ENCODE results near the gene PAGE2B.
A peak's percentile ranks its signal among the peaks of the same experiment; 100 is the strongest.
"Not testable (repeated sequence)": the region's sequence is repeated elsewhere in the genome, so short reads cannot be mapped to it uniquely, and the experiment has no call there.

The PAGE2B gene

GRCh38 chrX:55074851-55075467 lies at the start of gene PAGE2B:
Gene PAGE2B, plus strand, starts transcription at chrX:55075030. Its CDS starts 1,012 bp downstream, at chrX:55076042.
- FAIRE-seq: no peak

- FAIRE-seq: no peak
These were observed 48.7 kb upstream of the PAGE2B start for GRCh38 chrX:55026143-55026542.

- no peak for FAIRE-seq
These were observed 48.0 kb upstream of the PAGE2B start for GRCh38 chrX:55026840-55027239.

- no peak for FAIRE-seq
These were observed 46.8 kb upstream of the PAGE2B start for GRCh38 chrX:55028040-55028439.

- no peak for FAIRE-seq
These were observed 46.2 kb upstream of the PAGE2B start for GRCh38 chrX:55028611-55029010.

GRCh38 chrX:55029291-55029690 lies 45.5 kb upstream of the PAGE2B start:
- no peak for FAIRE-seq

- no peak for FAIRE-seq
These were observed 44.3 kb upstream of the PAGE2B start, which contains the start of gene ALAS2 for GRCh38 chrX:55030271-55031205. Gene ALAS2, minus strand, starts transcription at chrX:55030977. Its CDS starts 4,977 bp downstream, at chrX:55026000.

- no peak for FAIRE-seq
These were observed 41.4 kb upstream of the PAGE2B start for GRCh38 chrX:55033429-55033828.

- FAIRE-seq: no peak
These were observed 35.4 kb upstream of the PAGE2B start for GRCh38 chrX:55039471-55039870.

GRCh38 chrX:55041514-55041913 lies 33.3 kb upstream of the PAGE2B start:
- FAIRE-seq: no peak

GRCh38 chrX:55050599-55050998 lies 24.2 kb upstream of the PAGE2B start:
- not testable (repeated sequence) for FAIRE-seq

GRCh38 chrX:55056820-55057674 lies 17.8 kb upstream of the PAGE2B start:
- no peak for FAIRE-seq

- peak; percentile 89 for FAIRE-seq
These were observed 17.1 kb upstream of the PAGE2B start for GRCh38 chrX:55057675-55058249.

- FAIRE-seq: not testable (repeated sequence)
These were observed 7.7 kb upstream of the PAGE2B start for GRCh38 chrX:55067180-55067579.

- no peak for FAIRE-seq
These were observed 2.5 kb upstream of the PAGE2B start for GRCh38 chrX:55072286-55072685.

GRCh38 chrX:55088795-55089489 lies 14.1 kb downstream of the PAGE2B start, which contains the start of gene PAGE2:
Gene PAGE2, plus strand, starts transcription at chrX:55089018. Its CDS starts 1,003 bp downstream, at chrX:55090021.
- FAIRE-seq: no peak

GRCh38 chrX:55098691-55099090 lies 23.9 kb downstream of the PAGE2B start:
- no peak for FAIRE-seq

GRCh38 chrX:55099162-55099561 lies 24.3 kb downstream of the PAGE2B start:
- no peak for FAIRE-seq

- no peak for FAIRE-seq
These were observed 27.9 kb downstream of the PAGE2B start for GRCh38 chrX:55102754-55103153.

GRCh38 chrX:55107262-55107661 lies 32.4 kb downstream of the PAGE2B start:
- FAIRE-seq: no peak

GRCh38 chrX:55107911-55108310 lies 33.1 kb downstream of the PAGE2B start:
- FAIRE-seq: no peak

GRCh38 chrX:55109306-55109705 lies 34.5 kb downstream of the PAGE2B start:
- no peak for FAIRE-seq
